NCI-H2107 treated with DMSO at 0.1 percent for 48 hours (cell line): ENCODE data around the gene RET.

Source experiments
- DNase-seq: peaks from one replicate; lab custom pipeline; 2025; ENCODE audit not compliant: unreplicated experiment; lab: John Stamatoyannopoulos, UW

Gene RET

GRCh38 chr10:43160046-43160920, 83.4 kb downstream of the RET start:
- no peak for DNase-seq

GRCh38 chr10:43160921-43161255, 84.0 kb downstream of the RET start:
- DNase-seq: no peak

GRCh38 chr10:43162604-43163003, 85.7 kb downstream of the RET start:
- no peak for DNase-seq

GRCh38 chr10:43166207-43166879, 89.5 kb downstream of the RET start:
- DNase-seq: no peak

GRCh38 chr10:43166880-43167497, 90.1 kb downstream of the RET start:
- peak; percentile 17 for DNase-seq

GRCh38 chr10:43167498-43167889, 90.6 kb downstream of the RET start:
- DNase-seq: no peak

GRCh38 chr10:43170491-43170890, 93.6 kb downstream of the RET start:
- DNase-seq: no peak

- no peak for DNase-seq
Measured at GRCh38 chr10:43172645-43173044, 95.8 kb downstream of the RET start.

GRCh38 chr10:43173120-43173519, 96.3 kb downstream of the RET start:
- DNase-seq: no peak

- no peak for DNase-seq
Measured at GRCh38 chr10:43174969-43175368, 98.1 kb downstream of the RET start.

- no peak for DNase-seq
Measured at GRCh38 chr10:43176271-43176670, 99.4 kb downstream of the RET start.

- no peak for DNase-seq
Measured at GRCh38 chr10:43177595-43177994, 100.7 kb downstream of the RET start.
